OCI-LY1 (cell line): ENCODE results near the gene CRBN.

ENCODE experiments used
- EZH2 ChIP-seq: fragments of 200-600 bp; sonication (generic), shearing (Covaris generic); IDR thresholded peaks from 2 replicates; pipeline ENCODE4 v1.8.0; 2017; ENCODE audit warnings: borderline replicate concordance, mixed run types, mild to moderate bottlenecking, antibody characterized with exemption, low read length, moderate library complexity, mixed read lengths
- TF ChIP-seq, protein P1 (sequence below): fragments of 200-600 bp; sonication (generic), shearing (Covaris generic); IDR thresholded peaks from 2 replicates; pipeline ENCODE4 v1.5.1; 2017; ENCODE audit warnings: mild to moderate bottlenecking, antibody characterized with exemption, low read length, moderate library complexity, mixed read lengths

DNA sequence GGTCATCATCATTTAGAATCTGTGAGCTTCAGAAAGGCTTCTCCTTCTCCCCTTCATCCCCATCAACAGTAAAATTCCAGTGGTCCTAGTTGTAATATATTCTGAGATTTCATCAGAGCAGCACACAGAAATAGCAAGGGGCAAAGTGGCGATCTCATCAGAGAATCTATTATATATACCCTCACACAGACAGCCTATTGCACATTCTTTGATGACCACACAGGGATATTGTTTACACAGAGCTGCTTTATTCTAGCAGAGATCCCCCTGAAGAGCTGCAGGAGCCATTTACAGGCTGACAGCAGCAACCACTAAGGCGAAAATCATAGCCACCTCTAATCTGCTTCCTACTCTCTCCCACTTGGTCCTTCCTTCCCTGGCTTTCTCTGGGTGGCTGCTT is 42.0 kb upstream of the CRBN start:
- TF ChIP-seq, protein P1, sequence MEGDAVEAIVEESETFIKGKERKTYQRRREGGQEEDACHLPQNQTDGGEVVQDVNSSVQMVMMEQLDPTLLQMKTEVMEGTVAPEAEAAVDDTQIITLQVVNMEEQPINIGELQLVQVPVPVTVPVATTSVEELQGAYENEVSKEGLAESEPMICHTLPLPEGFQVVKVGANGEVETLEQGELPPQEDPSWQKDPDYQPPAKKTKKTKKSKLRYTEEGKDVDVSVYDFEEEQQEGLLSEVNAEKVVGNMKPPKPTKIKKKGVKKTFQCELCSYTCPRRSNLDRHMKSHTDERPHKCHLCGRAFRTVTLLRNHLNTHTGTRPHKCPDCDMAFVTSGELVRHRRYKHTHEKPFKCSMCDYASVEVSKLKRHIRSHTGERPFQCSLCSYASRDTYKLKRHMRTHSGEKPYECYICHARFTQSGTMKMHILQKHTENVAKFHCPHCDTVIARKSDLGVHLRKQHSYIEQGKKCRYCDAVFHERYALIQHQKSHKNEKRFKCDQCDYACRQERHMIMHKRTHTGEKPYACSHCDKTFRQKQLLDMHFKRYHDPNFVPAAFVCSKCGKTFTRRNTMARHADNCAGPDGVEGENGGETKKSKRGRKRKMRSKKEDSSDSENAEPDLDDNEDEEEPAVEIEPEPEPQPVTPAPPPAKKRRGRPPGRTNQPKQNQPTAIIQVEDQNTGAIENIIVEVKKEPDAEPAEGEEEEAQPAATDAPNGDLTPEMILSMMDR: no peak
- TF ChIP-seq EZH2: no peak
